ENCODE results near the gene C19orf12.

The C19orf12 gene

GRCh38 chr19:29745253-29745652, 30.2 kb upstream of the C19orf12 start:
- H3K4me3 ChIP-seq (ENCODE audit: low read length) = no peak overlapping the region
- H3K9me2 ChIP-seq (replicated peaks; ENCODE audit: control insufficient read depth, low read length) = no peaks in the 10 kb centered on the region
- H4K20me1 ChIP-seq (ENCODE audit: control insufficient read depth, insufficient read depth, low read depth, low read length) = no peaks in the 10 kb centered on the region
- H3K27me3 ChIP-seq (ENCODE audit: control insufficient read depth, low read length) = no peaks in the 10 kb centered on the region
- H3F3A ChIP-seq (ENCODE audit: control insufficient read depth, insufficient read depth) = no peaks in the 10 kb centered on the region
- H3K79me2 ChIP-seq (ENCODE audit: control insufficient read depth, low read length) = no peaks in the 10 kb centered on the region
- H3K4me1 ChIP-seq (ENCODE audit: control insufficient read depth, low read length) = no peaks in the 10 kb centered on the region
- H3K4me2 ChIP-seq (ENCODE audit: low read length) = no peak overlapping the region
- TF ChIP-seq CTCF (IDR thresholded peaks at IDR 0.05; ENCODE audit: low read depth, low read length, poor library complexity, severe bottlenecking) = no peak
- TF ChIP-seq EZH2phosphoT487 (IDR thresholded peaks at IDR 0.05; ENCODE audit: borderline replicate concordance, low read length) = no peak
- H3K9me3 ChIP-seq (ENCODE audit: control insufficient read depth, insufficient read depth, low read length) = no peaks in the 10 kb centered on the region
- no peak overlapping the region for H3K27ac ChIP-seq (ENCODE audit: low read depth, low read length)
- no peaks in the 10 kb centered on the region for H3K36me3 ChIP-seq (ENCODE audit: control insufficient read depth, low read length)

- H3K79me2 ChIP-seq (ENCODE audit: control insufficient read depth, low read length) = no peaks in the 10 kb centered on the region
- H3K36me3 ChIP-seq (ENCODE audit: control insufficient read depth, low read length) = no peaks in the 10 kb centered on the region
- no peaks in the 10 kb centered on the region for H4K20me1 ChIP-seq (ENCODE audit: control insufficient read depth, insufficient read depth, low read depth, low read length)
- no peaks in the 10 kb centered on the region for H3K4me1 ChIP-seq (ENCODE audit: control insufficient read depth, low read length)
- TF ChIP-seq EZH2phosphoT487 (IDR thresholded peaks at IDR 0.05; ENCODE audit: borderline replicate concordance, low read length) (no peak), CTCF (IDR thresholded peaks at IDR 0.05; ENCODE audit: low read depth, low read length, poor library complexity, severe bottlenecking) (no peak)
- H3F3A ChIP-seq (ENCODE audit: control insufficient read depth, insufficient read depth) = no peaks in the 10 kb centered on the region
- H3K9me2 ChIP-seq (replicated peaks; ENCODE audit: control insufficient read depth, low read length) = no peaks in the 10 kb centered on the region
- H3K27ac ChIP-seq (ENCODE audit: low read depth, low read length) = no peak overlapping the region
- H3K9me3 ChIP-seq (ENCODE audit: control insufficient read depth, insufficient read depth, low read length) = no peaks in the 10 kb centered on the region
- H3K4me3 ChIP-seq (ENCODE audit: low read length) = no peak overlapping the region
- no peaks in the 10 kb centered on the region for H3K27me3 ChIP-seq (ENCODE audit: control insufficient read depth, low read length)
- no peak overlapping the region for H3K4me2 ChIP-seq (ENCODE audit: low read length)
These were observed 28.6 kb upstream of the C19orf12 start for GRCh38 chr19:29743681-29744080.

- Histone ChIP-seq H3K27me3 (ENCODE audit: control insufficient read depth, low read length) (peaks cover 4% of the 10 kb centered on the region; the same call in 1 of the 2 replicates), H3K9me2 (replicated peaks; ENCODE audit: control insufficient read depth, low read length) (no peaks in the 10 kb centered on the region), H4K20me1 (ENCODE audit: control insufficient read depth, insufficient read depth, low read depth, low read length) (no peaks in the 10 kb centered on the region), H3K4me2 (ENCODE audit: low read length) (no peak overlapping the region), H3K36me3 (ENCODE audit: control insufficient read depth, low read length) (no peaks in the 10 kb centered on the region), H3K27ac (ENCODE audit: low read depth, low read length) (no peak overlapping the region), H3K4me3 (ENCODE audit: low read length) (no peak overlapping the region), H3K4me1 (ENCODE audit: control insufficient read depth, low read length) (no peaks in the 10 kb centered on the region), H3K79me2 (ENCODE audit: control insufficient read depth, low read length) (no peaks in the 10 kb centered on the region), H3K9me3 (ENCODE audit: control insufficient read depth, insufficient read depth, low read length) (no peaks in the 10 kb centered on the region), H3F3A (ENCODE audit: control insufficient read depth, insufficient read depth) (no peaks in the 10 kb centered on the region)
- TF ChIP-seq EZH2phosphoT487 (IDR thresholded peaks at IDR 0.05; ENCODE audit: borderline replicate concordance, low read length) (no peak), CTCF (IDR thresholded peaks at IDR 0.05; ENCODE audit: low read depth, low read length, poor library complexity, severe bottlenecking) (no peak)
These were observed 26.7 kb upstream of the C19orf12 start for GRCh38 chr19:29741776-29742175.

- no peak overlapping the region for H3K4me3 ChIP-seq (ENCODE audit: low read length)
- H3K36me3 ChIP-seq (ENCODE audit: control insufficient read depth, low read length) = no peaks in the 10 kb centered on the region
- no peaks in the 10 kb centered on the region for H3K4me1 ChIP-seq (ENCODE audit: control insufficient read depth, low read length)
- peaks cover 4% of the 10 kb centered on the region; the same call in 1 of the 2 replicates for H3K27me3 ChIP-seq (ENCODE audit: control insufficient read depth, low read length)
- H3K9me2 ChIP-seq (replicated peaks; ENCODE audit: control insufficient read depth, low read length) = no peaks in the 10 kb centered on the region
- H3K79me2 ChIP-seq (ENCODE audit: control insufficient read depth, low read length) = no peaks in the 10 kb centered on the region
- no peaks in the 10 kb centered on the region for H3K9me3 ChIP-seq (ENCODE audit: control insufficient read depth, insufficient read depth, low read length)
- H3K27ac ChIP-seq (ENCODE audit: low read depth, low read length) = no peak overlapping the region
- H3F3A ChIP-seq (ENCODE audit: control insufficient read depth, insufficient read depth) = no peaks in the 10 kb centered on the region
- H4K20me1 ChIP-seq (ENCODE audit: control insufficient read depth, insufficient read depth, low read depth, low read length) = no peaks in the 10 kb centered on the region
- H3K4me2 ChIP-seq (ENCODE audit: low read length) = no peak overlapping the region
- TF ChIP-seq EZH2phosphoT487 (IDR thresholded peaks at IDR 0.05; ENCODE audit: borderline replicate concordance, low read length) (no peak), CTCF (IDR thresholded peaks at IDR 0.05; ENCODE audit: low read depth, low read length, poor library complexity, severe bottlenecking) (no peak)
These were observed 26.2 kb upstream of the C19orf12 start for GRCh38 chr19:29741226-29741625.

Data from DOHH2 (cell line).